ENCODE results near the gene CERS6. TPM values are rescaled to one million over a fixed set of nuclear protein-coding genes. Genes with fewer than 3 reads are reported as not detected.

The CERS6 gene
- total RNA-seq, 2 donors from 2014 or later = 11.0 to 15.0 TPM

DNA sequence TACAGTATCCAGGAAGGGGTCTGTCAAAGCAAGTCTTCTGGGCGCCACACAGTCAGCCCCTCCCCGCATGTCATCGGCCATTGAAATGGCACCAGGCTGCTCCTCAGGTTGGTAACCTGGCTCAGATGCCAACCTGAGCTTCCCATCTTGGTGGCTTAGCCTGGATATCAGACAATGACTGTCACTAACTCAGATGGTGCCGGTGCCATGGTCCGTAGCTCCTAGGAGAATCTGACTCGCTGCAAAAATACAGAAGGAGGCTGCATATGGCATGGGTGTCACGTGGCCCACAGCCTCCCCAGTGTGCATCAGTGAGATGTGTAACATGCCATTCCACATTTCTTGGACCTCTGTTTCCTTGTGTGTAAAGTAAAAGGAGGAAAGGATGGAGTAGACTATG lies 349.5 kb downstream of the CERS6 start:
- ATAC-seq = no peak
- Mint-ChIP-seq H3K9me3 (no peaks in the 10 kb centered on the region), H3K36me3 (no peaks in the 10 kb centered on the region), H3K27ac (no peak overlapping the region)
- no peak for DNase-seq (ENCODE audit: low spot score in 2 of 2)

- DNase-seq (ENCODE audit: low spot score in 2 of 2) (no peak), ATAC-seq (no peak)
- Mint-ChIP-seq H3K9me3 (no peaks in the 10 kb centered on the region), H3K36me3 (no peaks in the 10 kb centered on the region), H3K27ac (no peak overlapping the region)
Measured at GRCh38 chr2:168809537-168809936, 353.5 kb downstream of the CERS6 start.

GRCh38 chr2:168810235-168810634 lies 354.2 kb downstream of the CERS6 start:
- Mint-ChIP-seq H3K27ac (no peak overlapping the region), H3K9me3 (no peaks in the 10 kb centered on the region), H3K36me3 (no peaks in the 10 kb centered on the region)
- ATAC-seq (no peak), DNase-seq (ENCODE audit: low spot score in 2 of 2) (no peak)

GRCh38 chr2:168811696-168812095 lies 355.6 kb downstream of the CERS6 start:
- Mint-ChIP-seq H3K36me3 (no peaks in the 10 kb centered on the region), H3K27ac (no peak overlapping the region), H3K9me3 (no peaks in the 10 kb centered on the region)
- DNase-seq (ENCODE audit: low spot score in 2 of 2) = no peak
- ATAC-seq = no peak

DNA sequence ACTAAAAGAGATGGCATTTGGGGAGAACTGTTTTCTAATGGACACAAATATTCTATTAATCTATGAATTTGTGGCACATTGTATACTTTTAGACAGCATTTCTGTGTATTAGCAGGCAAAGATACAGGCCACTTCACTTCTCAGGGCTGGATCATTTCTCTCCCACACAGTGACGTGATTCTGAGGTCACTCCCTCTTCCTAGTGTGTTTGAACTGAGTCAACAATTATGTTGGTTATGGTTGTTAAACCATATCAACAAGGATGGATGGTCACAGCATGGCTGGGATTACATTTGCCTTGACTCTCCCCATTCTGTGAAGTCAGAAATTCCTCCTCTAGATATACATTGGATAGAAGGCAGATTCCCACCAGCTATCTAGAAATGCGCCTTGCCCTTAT lies 358.0 kb downstream of the CERS6 start:
- Mint-ChIP-seq H3K36me3 (no peaks in the 10 kb centered on the region), H3K9me3 (no peaks in the 10 kb centered on the region), H3K27ac (no peak overlapping the region)
- ATAC-seq (no peak), DNase-seq (ENCODE audit: low spot score in 2 of 2) (no peak)

DNA sequence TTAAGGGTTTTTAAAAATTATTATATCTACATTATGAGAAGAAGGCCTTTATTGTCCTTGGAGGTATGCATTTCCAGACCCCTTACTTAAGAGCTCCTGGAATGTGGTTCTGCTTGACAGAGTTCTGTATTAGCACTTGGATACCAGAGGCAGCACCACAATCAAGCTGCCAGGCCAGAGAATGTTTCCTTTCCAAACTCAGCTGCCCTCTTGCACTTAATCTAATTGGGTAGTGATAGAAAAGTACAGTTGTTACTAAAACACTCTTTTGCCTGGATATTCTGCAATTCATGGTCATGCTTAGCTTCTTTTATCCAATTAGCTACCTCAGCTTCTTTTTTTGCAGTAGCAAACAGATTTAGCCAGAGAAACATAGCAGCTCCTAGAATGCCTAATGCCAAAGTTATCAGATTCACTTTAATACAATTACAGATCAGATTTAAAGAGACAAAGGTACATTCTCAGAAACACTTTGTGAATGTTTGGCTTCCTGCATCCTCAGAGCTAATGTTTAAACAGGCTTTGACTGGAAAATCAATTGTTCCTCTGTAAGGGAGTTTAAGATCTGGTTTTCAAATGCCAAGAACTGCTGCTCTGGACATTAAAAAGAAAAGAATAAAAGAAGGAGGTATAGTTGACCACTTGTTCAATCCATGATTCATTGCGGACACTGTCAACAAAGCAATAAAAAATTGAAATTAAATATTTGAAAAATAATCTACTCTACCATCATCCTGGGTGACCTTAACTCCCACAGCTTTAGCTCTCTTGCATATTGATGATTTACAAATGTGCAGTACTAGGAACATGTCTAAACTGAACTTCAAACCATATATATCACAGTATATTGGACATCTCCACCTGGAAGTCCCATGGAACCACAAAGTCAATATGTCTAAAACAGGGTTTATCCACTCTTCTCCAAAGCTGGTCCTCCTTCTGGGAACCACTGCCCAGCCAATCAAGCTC lies 359.2 kb downstream of the CERS6 start:
- ATAC-seq (no peak), DNase-seq (ENCODE audit: low spot score in 2 of 2) (no peak)
- no peaks in the 10 kb centered on the region for H3K9me3 Mint-ChIP-seq

DNA sequence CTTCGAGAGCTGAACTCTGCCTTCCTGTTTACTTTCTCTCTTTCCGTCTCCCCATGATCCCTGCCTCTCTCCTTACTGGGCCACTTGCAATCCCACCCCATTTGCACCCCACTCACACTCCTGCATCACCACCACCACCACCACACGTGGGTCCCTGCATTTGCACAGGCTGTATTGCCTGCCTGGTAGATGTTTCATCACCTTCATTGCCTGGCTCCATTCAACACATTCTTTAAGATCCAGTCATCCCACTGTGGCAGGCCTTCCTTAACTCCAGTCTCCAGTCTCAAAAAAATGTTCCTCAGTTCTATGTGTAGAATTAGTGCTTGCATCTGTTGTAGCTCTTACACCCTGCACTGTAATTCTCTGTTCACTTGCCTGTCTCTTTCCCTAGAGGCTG lies 360.3 kb downstream of the CERS6 start:
- Mint-ChIP-seq H3K27ac (no peak overlapping the region), H3K9me3 (no peaks in the 10 kb centered on the region), H3K36me3 (no peaks in the 10 kb centered on the region)
- DNase-seq (ENCODE audit: low spot score in 2 of 2) (no peak), ATAC-seq (no peak)

More for the DNA sequence above, 359.2 kb downstream of the CERS6 start:
- no peaks in the 10 kb centered on the region for H3K36me3 Mint-ChIP-seq
- H3K27ac Mint-ChIP-seq = no peak overlapping the region

- no peak for DNase-seq (ENCODE audit: low spot score in 2 of 2)
- Mint-ChIP-seq H3K27ac (no peak overlapping the region), H3K9me3 (no peaks in the 10 kb centered on the region), H3K36me3 (no peaks in the 10 kb centered on the region)
- no peak for ATAC-seq
Measured at GRCh38 chr2:168819050-168819715, 363.1 kb downstream of the CERS6 start.

- DNase-seq (ENCODE audit: low spot score in 2 of 2) (no peak), ATAC-seq (no peak)
- no peaks in the 10 kb centered on the region for H3K9me3 Mint-ChIP-seq
- H3K27ac Mint-ChIP-seq = no peak overlapping the region
- no peaks in the 10 kb centered on the region for H3K36me3 Mint-ChIP-seq
Measured at GRCh38 chr2:168819829-168820489, 363.9 kb downstream of the CERS6 start.

- Mint-ChIP-seq H3K9me3 (no peaks in the 10 kb centered on the region), H3K36me3 (no peaks in the 10 kb centered on the region), H3K27ac (no peak overlapping the region)
- no peak for ATAC-seq
- DNase-seq (ENCODE audit: low spot score in 2 of 2) = no peak
Measured at GRCh38 chr2:168821577-168821976, 365.5 kb downstream of the CERS6 start.

DNA sequence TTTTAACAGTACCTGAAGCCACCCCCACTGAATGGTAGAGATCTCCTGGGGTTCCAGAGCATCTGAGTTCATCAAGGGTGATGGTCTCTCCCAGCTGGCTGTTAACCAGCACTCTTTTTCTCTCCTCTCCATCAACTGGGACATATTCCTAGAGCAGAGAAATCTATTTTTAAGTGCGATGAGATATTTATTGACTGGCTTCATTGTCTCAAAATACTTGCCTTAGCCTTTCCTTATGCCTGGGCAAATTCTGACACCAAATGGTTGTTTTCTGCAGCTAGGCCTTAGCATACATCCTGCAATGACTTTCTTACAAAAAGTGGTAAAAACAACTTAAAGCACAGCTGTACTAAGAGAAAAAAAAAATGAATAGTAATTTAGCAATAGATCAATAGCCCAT lies 365.9 kb downstream of the CERS6 start:
- Mint-ChIP-seq H3K27ac (no peak overlapping the region), H3K9me3 (no peaks in the 10 kb centered on the region), H3K36me3 (no peaks in the 10 kb centered on the region)
- ATAC-seq = no peak
- no peak for DNase-seq (ENCODE audit: low spot score in 2 of 2)

Other genes starting within 250 kb of the CERS6 start
- gene STK39, start 208.7 kb upstream of the CERS6 start, total RNA-seq = 10 to 100 TPM; 21.8 to 43.1 TPM

Measured in activated naive CD4-positive, alpha-beta T cell treated with anti-CD3 and anti-CD28 coated beads, Interleukin-2, amount 50 U/mL, for 72 hours (primary cell).